Measurements from ENCODE around the gene AP2S1. TPM values are rescaled to one million over a fixed set of nuclear protein-coding genes. Genes with fewer than 3 reads are reported as not detected.

Gene AP2S1
- total and polyA plus RNA-seq, 2 donors (not counting 3 experiments of a cell fraction or from before 2014, with no cell fraction given) = 313 to 376 TPM

DNA sequence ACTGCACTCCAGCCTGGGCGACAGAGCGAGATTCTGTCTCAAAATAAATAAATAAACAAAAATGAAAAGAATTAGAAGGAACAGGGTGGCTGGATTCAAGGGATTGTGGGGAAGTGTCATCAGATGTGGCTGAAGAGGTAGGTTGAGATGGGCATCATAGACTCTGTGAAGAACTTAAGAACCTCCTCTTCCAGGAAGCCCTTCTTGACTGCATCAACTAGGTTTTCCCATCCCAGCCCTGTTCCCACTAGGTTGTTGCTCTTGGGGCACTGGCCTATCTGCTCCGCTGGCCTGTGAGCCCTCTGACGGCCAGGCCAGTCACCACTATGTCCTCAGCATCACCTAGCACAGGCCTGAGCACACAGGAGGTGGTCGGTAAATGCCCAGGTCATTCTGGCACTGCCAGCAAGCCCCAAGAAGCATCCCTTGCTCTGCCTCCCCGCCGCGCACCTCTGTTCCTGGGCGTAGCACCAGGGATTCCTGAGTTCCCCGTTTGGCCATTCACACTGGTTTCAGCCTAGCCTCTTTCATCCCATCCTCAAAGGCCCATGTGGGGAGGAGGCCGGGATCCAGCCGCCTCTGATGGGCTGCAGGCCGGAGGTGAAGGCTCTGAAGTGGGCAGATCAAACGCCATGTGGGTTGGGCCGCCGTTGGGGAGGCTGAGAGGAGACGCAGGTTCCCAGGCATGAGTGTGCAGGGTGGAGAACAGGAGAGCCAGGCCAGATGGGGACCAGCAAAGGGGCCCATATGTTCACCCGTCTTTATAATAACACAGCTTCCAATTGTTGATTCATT is 34.6 kb downstream of the AP2S1 start:
- Histone ChIP-seq H3K27ac (ENCODE audit: insufficient read depth, low read depth, low read length) (no peak overlapping the region), H3K4me3 (replicated peaks in 1 of 3; ENCODE audit: insufficient read depth in 1 of 3, low read depth in 1 of 3, low read length in 3 of 3) (no peak overlapping the region), H3K9ac (replicated peaks; ENCODE audit: extremely low read depth, insufficient read depth, low read length) (no peak overlapping the region), H2AFZ (ENCODE audit: low read depth, low read length) (no peak overlapping the region), H4K20me1 (replicated peaks; ENCODE audit: control insufficient read depth, extremely low read depth, insufficient read depth, low read length) (no peaks in the 10 kb centered on the region), H3K9me1 (replicated peaks; ENCODE audit: control insufficient read depth, extremely low read depth, insufficient read depth, low read length) (no peaks in the 10 kb centered on the region), H3K36me3 (ENCODE audit: control insufficient read depth in 2 of 2, extremely low read depth in 1 of 2, insufficient read depth in 2 of 2, low read length in 2 of 2) (no peaks in the 10 kb centered on the region), H3K4me2 (ENCODE audit: insufficient read depth, low read length) (no peak overlapping the region), H3K27me3 (ENCODE audit: control insufficient read depth in 2 of 2, insufficient read depth in 2 of 2, low read length in 2 of 2) (no peaks in the 10 kb centered on the region), H3K4me1 (ENCODE audit: control insufficient read depth, extremely low read depth, insufficient read depth, low read length) (peaks cover 15% of the 10 kb centered on the region), H3K9me3 (replicated peaks; ENCODE audit: control insufficient read depth, insufficient read depth, low read length) (no peaks in the 10 kb centered on the region), H3K79me2 (ENCODE audit: control insufficient read depth, insufficient read depth, low read length) (no peaks in the 10 kb centered on the region)
- ChIA-PET CTCF (interaction anchor here (1.1 to 2.0 kb wide), 2 partner anchors 14 to 24 kb away, joined by 3 to 16 read pairs; no protein-coding TSS in a partner anchor), POLR2A (no interaction called here)
- intact Hi-C loops (cut with micrococcal nuclease) = no loop called here
- BruUV-seq (replicated peaks) = no TSS peak
- DNase-seq (ENCODE audit: low read depth, low spot score) = no peak
- dilution Hi-C loops (cut with MboI; ENCODE audit: extremely low pct_ligation_motif_present, low sequenced_read_pairs) = no loop called here
- FAIRE-seq = no peak
- TF ChIP-seq FOS (IDR thresholded peaks at IDR 0.05; ENCODE audit: borderline replicate concordance, insufficient read depth, low read length) = no peak

DNA sequence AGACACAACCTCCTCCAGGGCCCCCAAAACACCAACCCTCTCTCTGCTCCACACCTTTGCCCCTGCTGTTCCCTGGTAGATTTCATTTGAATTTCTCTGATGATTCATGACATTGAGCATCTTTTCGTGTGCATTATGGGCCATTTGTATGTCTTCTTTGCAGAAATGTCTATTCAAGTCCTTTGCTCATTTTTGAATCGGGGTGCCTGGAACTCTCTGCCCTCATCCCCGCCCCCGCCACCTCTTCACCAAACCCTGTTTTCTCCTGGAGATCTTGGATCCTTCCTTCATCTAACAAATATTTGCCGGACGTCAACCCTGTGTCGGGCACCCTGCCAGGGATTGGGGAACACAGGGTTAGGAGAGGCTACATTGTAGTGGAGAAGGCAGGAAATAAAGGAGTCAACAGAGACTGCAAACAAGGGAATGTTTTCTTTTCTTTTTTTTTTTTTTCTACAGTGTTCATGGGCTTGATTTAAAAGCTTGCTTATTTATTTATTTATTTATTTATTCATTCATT is 36.7 kb downstream of the AP2S1 start:
- Histone ChIP-seq H3K79me2 (ENCODE audit: control insufficient read depth, insufficient read depth, low read length) (no peaks in the 10 kb centered on the region), H3K4me2 (ENCODE audit: insufficient read depth, low read length) (peak overlapping the region; percentile 52), H3K4me3 (replicated peaks in 1 of 3; ENCODE audit: insufficient read depth in 1 of 3, low read depth in 1 of 3, low read length in 3 of 3) (no peak overlapping the region), H3K27me3 (ENCODE audit: control insufficient read depth in 2 of 2, insufficient read depth in 2 of 2, low read length in 2 of 2) (no peaks in the 10 kb centered on the region), H3K9ac (replicated peaks; ENCODE audit: extremely low read depth, insufficient read depth, low read length) (no peak overlapping the region), H3K9me3 (replicated peaks; ENCODE audit: control insufficient read depth, insufficient read depth, low read length) (no peaks in the 10 kb centered on the region), H4K20me1 (replicated peaks; ENCODE audit: control insufficient read depth, extremely low read depth, insufficient read depth, low read length) (no peaks in the 10 kb centered on the region), H2AFZ (ENCODE audit: low read depth, low read length) (peak overlapping the region; percentile 83), H3K4me1 (ENCODE audit: control insufficient read depth, extremely low read depth, insufficient read depth, low read length) (peaks cover 15% of the 10 kb centered on the region), H3K27ac (ENCODE audit: insufficient read depth, low read depth, low read length) (peak overlapping the region; percentile 35), H3K9me1 (replicated peaks; ENCODE audit: control insufficient read depth, extremely low read depth, insufficient read depth, low read length) (no peaks in the 10 kb centered on the region), H3K36me3 (ENCODE audit: control insufficient read depth in 2 of 2, extremely low read depth in 1 of 2, insufficient read depth in 2 of 2, low read length in 2 of 2) (no peaks in the 10 kb centered on the region)
- dilution Hi-C loops (cut with MboI; ENCODE audit: extremely low pct_ligation_motif_present, low sequenced_read_pairs) (no loop called here), intact Hi-C loops (cut with micrococcal nuclease) (no loop called here)
- TF ChIP-seq GATA2 (IDR thresholded peaks at IDR 0.05; ENCODE audit: insufficient read depth, insufficient read length, low read depth, low read length) (no peak), MYC (IDR thresholded peaks at IDR 0.05; ENCODE audit: low read depth, low read length) (no peak), EZH2 (IDR thresholded peaks at IDR 0.05; ENCODE audit: borderline replicate concordance, low read depth, low read length, severe bottlenecking) (no peak), POLR2A (IDR thresholded peaks at IDR 0.05; ENCODE audit: low read depth, low read length) (no peak), JUN (IDR thresholded peaks at IDR 0.05; ENCODE audit: borderline replicate concordance, insufficient read depth, insufficient read length, low read depth) (no peak), POLR2AphosphoS5 (IDR thresholded peaks at IDR 0.05; ENCODE audit: insufficient read depth, low read depth, low read length) (no peak), FOS (IDR thresholded peaks at IDR 0.05; ENCODE audit: borderline replicate concordance, insufficient read depth, low read length) (no peak)
- TF ChIP-seq, protein P1, sequence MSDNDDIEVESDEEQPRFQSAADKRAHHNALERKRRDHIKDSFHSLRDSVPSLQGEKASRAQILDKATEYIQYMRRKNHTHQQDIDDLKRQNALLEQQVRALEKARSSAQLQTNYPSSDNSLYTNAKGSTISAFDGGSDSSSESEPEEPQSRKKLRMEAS (IDR thresholded peaks at IDR 0.05; ENCODE audit: insufficient read depth, insufficient read length) = no peak
- TF ChIP-seq, protein P2, sequence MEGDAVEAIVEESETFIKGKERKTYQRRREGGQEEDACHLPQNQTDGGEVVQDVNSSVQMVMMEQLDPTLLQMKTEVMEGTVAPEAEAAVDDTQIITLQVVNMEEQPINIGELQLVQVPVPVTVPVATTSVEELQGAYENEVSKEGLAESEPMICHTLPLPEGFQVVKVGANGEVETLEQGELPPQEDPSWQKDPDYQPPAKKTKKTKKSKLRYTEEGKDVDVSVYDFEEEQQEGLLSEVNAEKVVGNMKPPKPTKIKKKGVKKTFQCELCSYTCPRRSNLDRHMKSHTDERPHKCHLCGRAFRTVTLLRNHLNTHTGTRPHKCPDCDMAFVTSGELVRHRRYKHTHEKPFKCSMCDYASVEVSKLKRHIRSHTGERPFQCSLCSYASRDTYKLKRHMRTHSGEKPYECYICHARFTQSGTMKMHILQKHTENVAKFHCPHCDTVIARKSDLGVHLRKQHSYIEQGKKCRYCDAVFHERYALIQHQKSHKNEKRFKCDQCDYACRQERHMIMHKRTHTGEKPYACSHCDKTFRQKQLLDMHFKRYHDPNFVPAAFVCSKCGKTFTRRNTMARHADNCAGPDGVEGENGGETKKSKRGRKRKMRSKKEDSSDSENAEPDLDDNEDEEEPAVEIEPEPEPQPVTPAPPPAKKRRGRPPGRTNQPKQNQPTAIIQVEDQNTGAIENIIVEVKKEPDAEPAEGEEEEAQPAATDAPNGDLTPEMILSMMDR (IDR thresholded peaks at IDR 0.05; ENCODE audit: extremely low read depth in 1 of 2, insufficient read depth in 1 of 2, low read depth in 1 of 2, low read length in 2 of 2) = no peak
- CTCF ChIA-PET = interaction anchor here (0.8 to 2.0 kb wide), 5 partner anchors 16 to 56 kb away, joined by 4 to 16 read pairs (median 6); no protein-coding TSS in a partner anchor
- peak; percentile 98 for FAIRE-seq
- no TSS peak for BruUV-seq (replicated peaks)
- POLR2A ChIA-PET = no interaction called here
- DNase-seq (ENCODE audit: low read depth, low spot score) = peak; percentile 87

Measured in endothelial cell of umbilical vein (primary cell).